PC-9 (cell line): ENCODE results near the gene ZNF493. TPM values are rescaled to one million over a fixed set of nuclear protein-coding genes. Genes with fewer than 3 reads are reported as not detected.

Experiments used
- BruUV-seq: library from RNA; stranded (reverse); fragments of 400-500 nt; replicated peaks from 2 replicates; lab custom pipeline; 2021; lab: Mats Ljungman, UMichigan
- CTCF ChIA-PET: fragments of 300-600 bp; sonication (Branson Sonifier 250); formaldehyde crosslinking; loops from one replicate; lab custom pipeline; 2022; ENCODE audit warnings: antibody characterized with exemption; lab: Charles Lee
- POLR2A ChIA-PET: fragments of 300-600 bp; sonication (Branson Sonifier 250); formaldehyde crosslinking; loops from one replicate; lab custom pipeline; 2022; ENCODE audit warnings: antibody characterized with exemption; ENCODE audit not compliant: unreplicated experiment; lab: Charles Lee
- DNase-seq, 2 experiments: peaks; one replicate each; pipeline versions ENCODE4 v3.0.0 to v3.0.0-alpha.2; 2015 to 2022; ENCODE audit warnings: mixed read lengths in 1 of 2
- H2AFZ ChIP-seq: fragments of 200-600 bp; sonication (generic); 2 replicates; pipeline ENCODE4 v1.8.1; 2017; ENCODE audit warnings: antibody characterized with exemption
- H3F3A ChIP-seq: fragments of 200-600 bp; sonication (generic); 2 replicates; pipeline ENCODE4 v1.8.1; 2017; ENCODE audit warnings: antibody characterized with exemption, mild to moderate bottlenecking, low read depth; ENCODE audit not compliant: insufficient read depth
- H3K27ac ChIP-seq: fragments of 200-600 bp; sonication (generic); 2 replicates; pipeline ENCODE4 v1.6.1; 2016; ENCODE audit warnings: mixed run types
- H3K27me3 ChIP-seq: fragments of 200-600 bp; sonication (generic); 2 replicates; pipeline ENCODE4 v1.6.1; 2016; ENCODE audit warnings: low read depth, mixed run types; ENCODE audit not compliant: insufficient read depth
- H3K36me3 ChIP-seq: fragments of 200-600 bp; sonication (generic); 2 replicates; pipeline ENCODE4 v1.6.1; 2016; ENCODE audit warnings: low read depth, mixed run types
- H3K4me1 ChIP-seq: fragments of 200-600 bp; sonication (generic); replicated peaks from 2 replicates; pipeline ENCODE4 v1.6.1; 2016; ENCODE audit warnings: mixed run types; ENCODE audit not compliant: insufficient read depth
- H3K4me2 ChIP-seq: fragments of 200-600 bp; sonication (generic); 2 replicates; pipeline ENCODE4 v1.6.1; 2017; ENCODE audit warnings: mixed run types
- H3K4me3 ChIP-seq: fragments of 200-600 bp; sonication (generic); 2 replicates; pipeline ENCODE4 v1.6.1; 2016; ENCODE audit warnings: mixed run types
- H3K79me2 ChIP-seq: fragments of 200-600 bp; sonication (generic); 2 replicates; pipeline ENCODE4 v1.6.1; 2017; ENCODE audit warnings: low read depth, mixed run types
- H3K9me2 ChIP-seq: fragments of 200-600 bp; sonication (generic); 2 replicates; pipeline ENCODE4 v1.8.1; 2017; ENCODE audit warnings: mild to moderate bottlenecking; ENCODE audit not compliant: insufficient read depth
- H3K9me3 ChIP-seq: fragments of 200-600 bp; sonication (generic); 2 replicates; pipeline ENCODE4 v1.8.1; 2016; ENCODE audit warnings: low read depth; ENCODE audit not compliant: insufficient read depth
- H4K20me1 ChIP-seq: fragments of 200-600 bp; sonication (generic); 2 replicates; pipeline ENCODE4 v1.8.1; 2017; ENCODE audit not compliant: insufficient read depth
- CTCF ChIP-seq: fragments of 200-600 bp; sonication (generic); conservative IDR thresholded peaks from 2 replicates; pipeline ENCODE4 v1.6.1; 2017; ENCODE audit warnings: mixed run types, antibody characterized with exemption, mild to moderate bottlenecking, moderate library complexity
- EZH2 ChIP-seq: fragments of 200-600 bp; sonication (generic); IDR thresholded peaks from 2 replicates; pipeline ENCODE4 v1.8.0; 2017; ENCODE audit warnings: antibody characterized with exemption, low read depth
- intact Hi-C: fragments of 100-400 bp; cut with micrococcal nuclease; formaldehyde crosslinking; loops from one replicate; pipeline ENCODE4 v1.10.0; 2022; ENCODE audit not compliant: unreplicated experiment
- total RNA-seq: library from RNA; stranded (reverse); gene quantifications from 2 replicates; pipeline ENCODE4 v1.2.3, GENCODE V29; 2021

Gene ZNF493
- total RNA-seq, 1 experiment from 2014 or later = 14.5 TPM

DNA sequence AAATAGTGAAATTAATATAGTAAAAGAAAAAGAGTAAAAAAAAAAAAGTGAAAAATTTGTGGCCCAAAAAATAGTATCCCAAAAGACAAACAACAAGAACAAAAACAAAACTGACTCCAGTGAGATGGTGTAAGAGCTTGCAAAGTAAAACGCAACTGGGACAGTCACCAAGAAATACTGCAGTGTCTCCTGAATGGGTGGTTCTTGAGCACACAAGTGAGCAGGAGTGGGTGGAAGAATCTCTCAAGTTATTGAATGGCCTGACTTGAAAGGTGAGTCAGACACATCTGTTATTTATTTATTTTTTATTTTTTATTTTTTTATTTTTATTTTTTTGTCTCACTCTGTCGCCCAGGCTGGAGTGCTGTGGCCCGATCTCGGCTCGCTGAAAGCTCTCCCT, 1.9 kb downstream of the ZNF493 start:
- Histone ChIP-seq H3K79me2 (peaks cover 18% of the 10 kb centered on the region), H3F3A (0 out of 2 replicates have a peak, but pooled peaks cover 5% of the 10 kb centered on the region), H3K27me3 (no peaks in the 10 kb centered on the region), H3K36me3 (peaks cover 33% of the 10 kb centered on the region), H3K4me1 (peaks cover 10% of the 10 kb centered on the region; the same call in 1 of the 2 replicates), H3K27ac (no peak overlapping the region), H2AFZ (no peak overlapping the region), H3K4me3 (no peak overlapping the region; the same call in 1 of the 2 replicates), H3K4me2 (no peak overlapping the region), H3K9me2 (no peaks in the 10 kb centered on the region), H3K9me3 (peaks cover 28% of the 10 kb centered on the region; the same call in 1 of the 2 replicates), H4K20me1 (no peaks in the 10 kb centered on the region)
- no TSS peak for BruUV-seq
- ChIA-PET POLR2A (no interaction called here), CTCF (no interaction called here)
- TF ChIP-seq CTCF = no peak
- no peak for TF ChIP-seq EZH2
- intact Hi-C loops = no loop called here
- no peak for DNase-seq

DNA sequence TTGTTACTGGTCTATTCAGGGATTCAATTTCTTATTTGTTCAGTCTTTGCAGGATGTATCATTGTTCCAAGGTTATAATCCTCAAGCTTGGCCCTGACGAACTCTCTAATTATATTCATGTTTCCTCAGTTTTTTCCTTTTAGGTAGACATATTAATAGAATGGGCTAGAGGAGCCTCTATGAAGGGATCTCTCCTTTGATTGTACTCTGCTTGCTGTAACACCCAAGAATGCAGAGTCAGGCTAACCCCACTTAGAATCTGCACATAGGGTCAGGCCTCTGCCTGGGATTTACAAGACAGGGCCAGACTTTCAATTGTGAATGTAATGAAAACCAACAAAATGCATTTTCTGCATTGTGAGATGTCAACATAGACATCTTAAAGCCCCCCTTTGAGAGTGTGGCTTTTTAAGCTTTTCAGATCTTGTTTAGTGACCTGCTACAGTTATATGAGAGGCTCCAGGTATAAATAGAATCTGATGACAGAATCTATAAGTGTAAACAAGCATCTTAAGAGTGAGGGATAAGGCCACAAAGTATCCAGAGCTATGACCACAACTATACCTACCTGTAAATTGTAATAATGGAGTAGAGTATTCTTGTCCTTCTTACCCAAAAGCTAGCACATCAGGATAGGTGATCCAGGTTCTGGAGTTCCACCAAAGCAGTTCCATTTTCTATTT, 5.5 kb downstream of the ZNF493 start:
- Histone ChIP-seq H3K9me3 (peaks cover 22% of the 10 kb centered on the region), H3K9me2 (no peaks in the 10 kb centered on the region), H3K36me3 (peaks cover 57% of the 10 kb centered on the region), H4K20me1 (no peaks in the 10 kb centered on the region), H3K27me3 (no peaks in the 10 kb centered on the region), H2AFZ (no peak overlapping the region), H3K79me2 (peaks cover 13% of the 10 kb centered on the region), H3K27ac (no peak overlapping the region), H3F3A (0 out of 2 replicates have a peak, but pooled peaks cover under 1% of the 10 kb centered on the region), H3K4me1 (peaks cover 10% of the 10 kb centered on the region; the same call in 1 of the 2 replicates), H3K4me2 (no peak overlapping the region), H3K4me3 (no peak overlapping the region)
- CTCF ChIA-PET = no interaction called here
- no peak for DNase-seq
- no peak for TF ChIP-seq EZH2
- no TSS peak for BruUV-seq
- POLR2A ChIA-PET = no interaction called here
- intact Hi-C loops = no loop called here

DNA sequence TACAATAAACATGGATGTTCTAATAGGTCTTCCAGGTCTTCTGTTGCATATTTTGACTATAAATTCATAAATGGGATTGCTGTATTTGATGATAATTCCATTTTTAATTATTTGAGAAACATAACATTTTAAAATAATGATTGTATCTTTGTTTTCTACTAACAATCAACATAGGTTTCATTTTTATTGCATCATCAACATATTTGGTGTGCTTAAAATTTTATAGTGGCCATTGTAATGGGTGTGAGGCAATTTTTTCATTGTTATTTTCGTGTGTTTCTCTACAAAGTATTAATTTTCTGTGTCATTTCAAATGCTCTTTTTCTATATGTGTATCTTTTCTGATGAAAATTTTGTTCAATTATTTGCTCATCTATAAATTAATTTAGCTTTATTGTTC, 13.2 kb downstream of the ZNF493 start:
- H3K9me2 ChIP-seq = no peaks in the 10 kb centered on the region
- peaks cover 64% of the 10 kb centered on the region for H3K36me3 ChIP-seq
- DNase-seq = no peak
- H3K4me2 ChIP-seq = no peak overlapping the region
- H3F3A ChIP-seq = no peaks in the 10 kb centered on the region
- no peaks in the 10 kb centered on the region for H3K79me2 ChIP-seq
- H3K4me3 ChIP-seq = no peak overlapping the region
- no peaks in the 10 kb centered on the region for H4K20me1 ChIP-seq
- CTCF ChIA-PET = no interaction called here
- no peak overlapping the region for H3K27ac ChIP-seq
- no peaks in the 10 kb centered on the region for H3K4me1 ChIP-seq
- TF ChIP-seq EZH2 (no peak), CTCF (no peak)
- intact Hi-C loops = no loop called here
- peaks cover 52% of the 10 kb centered on the region for H3K9me3 ChIP-seq
- no peaks in the 10 kb centered on the region for H3K27me3 ChIP-seq
- no TSS peak for BruUV-seq
- POLR2A ChIA-PET = no interaction called here
- H2AFZ ChIP-seq = no peak overlapping the region
